Bronchial epithelial cell (primary cell): Measurements from ENCODE around the gene LMAN2. TPM values are rescaled to one million over a fixed set of nuclear protein-coding genes. Genes with fewer than 3 reads are reported as not detected.

ENCODE experiments used
- DNase-seq: peaks from one replicate; pipeline ENCODE4 v3.0.0-alpha.2; 2010; ENCODE audit warnings: low read depth
- FAIRE-seq: peaks from 2 replicates; lab custom pipeline; 2011; peaks lifted over from hg19 to GRCh38; lab: Jason Lieb, UNC
- H3K27me3 ChIP-seq: 2 replicates; pipeline ENCODE4 v1.5.1; 2011; ENCODE audit warnings: low read length; ENCODE audit not compliant: control insufficient read depth, insufficient read depth
- H3K36me3 ChIP-seq: 2 replicates; pipeline ENCODE4 v1.5.1; 2011; ENCODE audit warnings: low read length; ENCODE audit not compliant: control insufficient read depth, insufficient read depth
- H3K4me3 ChIP-seq: 2 replicates; pipeline ENCODE4 v1.5.1; 2011; ENCODE audit warnings: mild to moderate bottlenecking, low read depth, low read length, control low read depth
- CTCF ChIP-seq: IDR thresholded peaks from 2 replicates; pipeline ENCODE4 v1.5.1; 2011; ENCODE audit warnings: mild to moderate bottlenecking, moderate library complexity, low read length, control low read depth, inconsistent platforms; ENCODE audit not compliant: insufficient read depth, severe bottlenecking
- total RNA-seq: library from RNA; depleted of rRNA; stranded (reverse); fragments of >200 nt; gene quantifications from 2 replicates; pipeline ENCODE4 v1.2.1, GENCODE V29; 2014

Gene LMAN2
- total RNA-seq, 1 donor from 2014 or later: 362 TPM

GRCh38 chr5:177370488-177371119, 19.1 kb upstream of the LMAN2 start:
- DNase-seq (peak; percentile 86), FAIRE-seq (no peak)
- peak; percentile 79 for TF ChIP-seq CTCF
- no peaks in the 10 kb centered on the region for H3K27me3 ChIP-seq
- H3K36me3 ChIP-seq: peaks cover 3% of the 10 kb centered on the region
- H3K4me3 ChIP-seq: peak overlapping the region; percentile 46

GRCh38 chr5:177369645-177370440, 18.4 kb upstream of the LMAN2 start:
- Histone ChIP-seq H3K4me3 (no peak overlapping the region), H3K36me3 (peaks cover 3% of the 10 kb centered on the region), H3K27me3 (no peaks in the 10 kb centered on the region)
- DNase-seq: no peak
- peak; percentile 47 for FAIRE-seq
- no peak for TF ChIP-seq CTCF

- Histone ChIP-seq H3K4me3 (no peak overlapping the region), H3K27me3 (no peaks in the 10 kb centered on the region), H3K36me3 (peaks cover 3% of the 10 kb centered on the region)
- peak; percentile 75 for TF ChIP-seq CTCF
- peak; percentile 35 for DNase-seq
- FAIRE-seq: peak; percentile 64
These were observed 17.6 kb upstream of the LMAN2 start for GRCh38 chr5:177368869-177369644.

GRCh38 chr5:177367981-177368868, 16.8 kb upstream of the LMAN2 start:
- FAIRE-seq (peak; percentile 47), DNase-seq (peak; percentile 80)
- Histone ChIP-seq H3K4me3 (no peak overlapping the region), H3K36me3 (peaks cover 3% of the 10 kb centered on the region), H3K27me3 (no peaks in the 10 kb centered on the region)
- TF ChIP-seq CTCF: no peak

GRCh38 chr5:177367323-177367848, 15.9 kb upstream of the LMAN2 start:
- no peak for DNase-seq
- FAIRE-seq: no peak
- peak; percentile 20 for TF ChIP-seq CTCF
- Histone ChIP-seq H3K4me3 (peak overlapping the region; percentile 35), H3K36me3 (peaks cover 3% of the 10 kb centered on the region), H3K27me3 (no peaks in the 10 kb centered on the region)
